GM21786 (cell line): ENCODE results near the gene C12orf50.
A peak's percentile ranks its signal among the peaks of the same experiment; 100 is the strongest.
"Not testable (repeated sequence)": the region's sequence is repeated elsewhere in the genome, so short reads cannot be mapped to it uniquely, and the experiment has no call there.

Experiments
- ATAC-seq: cut with Tn5 transposase; IDR thresholded peaks from one replicate; pipeline ENCODE4 v1.9.1; 2021; ENCODE audit not compliant: unreplicated experiment

The C12orf50 gene

DNA sequence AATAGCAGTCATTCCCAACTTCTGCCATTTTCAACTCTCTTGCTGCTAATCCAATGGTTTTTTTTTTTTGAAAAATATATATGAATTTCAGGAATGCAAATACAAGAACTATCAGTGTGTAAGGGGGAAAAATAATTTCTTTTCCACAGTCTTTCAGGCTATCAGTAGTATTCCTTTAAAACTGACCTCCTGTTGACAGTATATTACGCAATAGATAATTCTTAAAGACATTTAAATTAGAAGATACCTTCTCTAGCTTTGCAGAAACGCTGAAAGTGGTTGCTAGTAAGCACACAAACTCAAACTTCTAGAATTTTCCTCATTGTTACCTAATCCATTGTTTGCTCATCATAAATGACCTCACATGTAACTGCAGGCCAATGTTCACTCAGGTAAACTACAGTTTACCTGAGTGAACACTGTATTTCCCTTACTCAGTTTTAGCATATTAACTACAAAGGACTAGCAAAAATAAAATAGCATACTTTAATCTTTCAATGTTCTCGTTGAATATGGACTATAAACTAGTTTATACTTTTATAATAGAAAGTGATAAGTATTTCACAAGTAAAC lies at the start of gene C12orf50:
TSS of gene C12orf50 (minus strand) at position 309 of the 573 bp plus-strand sequence. CDS start 2,439 bp downstream, outside the sequence.
- ATAC-seq, result no peak

- no peak for ATAC-seq
These were observed 38.1 kb upstream of the C12orf50 start for GRCh38 chr12:88067301-88067700.

- peak; percentile 90 for ATAC-seq
These were observed 34.2 kb upstream of the C12orf50 start for GRCh38 chr12:88063375-88063774.

DNA sequence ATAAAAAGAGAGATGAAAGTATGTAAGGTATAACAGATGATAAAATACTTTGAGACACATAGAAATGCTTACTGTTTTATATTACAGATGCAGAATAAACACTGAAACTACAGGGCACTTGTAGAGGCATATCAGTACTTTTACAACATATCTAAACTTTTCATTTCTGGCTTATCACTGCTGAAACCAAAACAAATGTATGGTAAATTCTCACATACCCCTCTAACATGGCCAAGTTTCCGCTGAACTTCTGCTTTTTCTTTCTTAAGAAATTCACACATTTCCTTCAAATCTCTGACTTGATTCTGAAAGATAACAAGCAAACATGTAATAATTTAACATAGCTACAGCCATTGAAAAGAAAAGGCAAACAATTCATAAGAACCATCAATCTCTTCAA lies 33.3 kb upstream of the C12orf50 start:
- peak; percentile 71 for ATAC-seq

- ATAC-seq, result no peak
These were observed 29.5 kb upstream of the C12orf50 start for GRCh38 chr12:88058719-88059077.

GRCh38 chr12:88057994-88058718 lies 29.0 kb upstream of the C12orf50 start:
- no peak for ATAC-seq

DNA sequence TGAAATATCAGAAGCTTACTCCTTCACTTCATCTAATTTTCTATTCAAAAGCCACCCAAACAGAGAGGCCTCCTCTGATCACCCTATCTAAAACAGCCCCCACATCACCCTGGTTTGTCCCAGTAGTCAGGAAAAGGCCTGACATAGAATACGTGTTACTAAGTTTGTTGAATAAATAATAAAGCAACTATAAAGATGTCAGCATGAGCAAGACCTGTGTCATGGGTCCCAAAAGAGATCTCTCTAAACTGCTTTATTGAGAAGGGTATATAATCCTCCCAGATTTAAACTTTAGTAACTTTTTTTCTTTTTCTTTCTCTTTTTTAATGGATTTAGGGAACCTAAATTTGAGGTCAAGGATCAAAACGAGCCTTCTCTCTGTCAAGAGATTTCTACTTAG lies 27.4 kb upstream of the C12orf50 start:
- no peak for ATAC-seq

DNA sequence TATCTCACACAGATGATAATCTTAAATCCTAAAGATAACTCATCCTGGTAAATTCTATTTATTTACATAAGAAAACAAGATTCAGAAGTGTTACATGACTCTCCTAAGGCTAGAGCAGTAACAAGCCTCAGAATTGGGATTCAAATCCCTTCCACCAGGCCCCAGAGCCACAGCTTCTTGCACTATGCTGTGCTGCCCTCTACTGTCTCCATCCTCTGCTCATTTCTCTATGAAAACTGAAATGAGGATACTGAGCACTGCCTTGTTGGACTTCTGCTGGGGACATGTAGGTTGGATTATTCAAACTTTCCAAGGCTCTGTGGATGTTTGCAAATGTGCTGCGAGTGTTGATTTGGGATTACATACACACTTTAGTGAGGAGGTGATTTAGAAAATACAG lies 23.5 kb upstream of the C12orf50 start:
- peak; percentile 72 for ATAC-seq

GRCh38 chr12:88044035-88044434 lies 14.8 kb upstream of the C12orf50 start:
- ATAC-seq, result no peak

DNA sequence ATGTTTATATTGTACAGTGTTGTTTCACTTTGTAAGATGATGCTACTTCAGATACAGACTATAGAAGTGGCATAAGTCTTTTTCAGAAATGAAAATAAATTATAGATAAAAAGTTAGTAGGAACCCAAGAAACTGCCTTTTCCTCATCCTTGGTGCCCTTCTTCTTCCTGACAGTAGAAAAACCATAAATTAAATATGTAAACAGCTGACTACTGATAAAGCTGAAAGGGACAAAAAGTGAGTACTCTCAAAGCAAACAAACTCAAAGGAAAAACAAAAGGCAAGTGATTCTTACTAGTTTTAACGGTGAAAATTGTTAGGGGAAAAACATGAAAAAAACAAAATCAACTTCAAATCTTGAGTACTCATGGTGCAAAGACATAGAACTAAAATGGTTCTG lies 8.6 kb upstream of the C12orf50 start:
- ATAC-seq, result no peak

GRCh38 chr12:88036353-88036965 lies 7.3 kb upstream of the C12orf50 start:
- ATAC-seq, result no peak

DNA sequence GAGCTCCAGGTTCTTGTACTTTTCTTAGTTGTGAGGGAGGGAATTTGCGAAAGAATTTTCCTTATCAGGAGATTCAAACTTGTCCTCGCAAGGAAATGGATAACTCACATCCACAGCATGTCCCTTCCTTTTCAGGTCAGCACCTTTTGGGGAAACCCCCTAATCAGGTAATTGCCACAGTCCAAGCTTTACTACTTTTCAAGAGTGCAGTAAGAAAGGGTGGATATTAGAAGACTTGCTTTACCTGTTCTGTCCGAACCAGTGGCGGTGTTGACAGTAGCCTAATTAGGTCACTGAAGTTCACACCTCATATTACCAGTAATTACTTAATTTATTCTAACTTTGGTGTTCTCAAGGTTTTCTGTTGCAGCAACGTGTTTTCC lies 6.7 kb upstream of the C12orf50 start:
- ATAC-seq, result peak; percentile 17

- ATAC-seq, result peak; percentile 99
These were observed 6.2 kb upstream of the C12orf50 start for GRCh38 chr12:88035271-88035906.

DNA sequence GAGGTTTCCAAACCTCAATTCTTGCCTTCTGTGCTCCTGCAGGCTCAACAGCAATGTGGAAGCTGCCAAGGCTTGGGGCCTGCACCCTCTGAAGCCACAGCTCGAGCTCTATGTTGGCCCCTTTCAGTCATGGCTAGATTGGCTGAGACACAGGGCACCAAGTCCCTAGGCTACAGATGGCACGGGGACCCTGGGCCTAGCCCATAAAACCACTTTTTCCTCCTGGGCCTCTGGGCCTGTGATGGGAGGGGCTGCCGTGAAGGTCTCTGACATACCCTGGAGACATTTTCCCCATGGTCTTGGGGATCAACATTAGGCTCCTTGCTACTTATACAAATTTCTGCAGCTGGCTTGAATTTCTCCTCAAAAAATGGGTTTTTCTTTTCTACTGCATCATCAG lies 2.0 kb upstream of the C12orf50 start:
- not testable (repeated sequence) for ATAC-seq

DNA sequence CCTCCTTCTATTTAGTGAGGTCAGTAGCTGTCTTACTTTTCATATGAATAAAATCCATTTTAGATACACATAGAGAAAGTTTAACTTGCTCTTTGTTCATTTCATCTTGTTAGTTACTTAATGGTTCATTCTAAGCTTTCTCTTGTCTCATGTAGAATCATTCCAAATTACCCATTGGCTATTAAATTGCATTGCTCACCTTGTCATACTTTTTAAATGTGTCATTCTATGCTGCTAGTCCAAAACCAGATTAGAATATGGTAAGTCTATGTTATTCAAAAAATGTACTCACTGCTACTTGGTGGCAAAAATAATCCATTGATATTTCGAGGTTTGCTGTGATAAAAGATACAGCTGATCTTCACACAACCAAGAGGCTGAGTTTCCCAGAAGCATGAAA lies 3.0 kb downstream of the C12orf50 start:
- ATAC-seq, result no peak

DNA sequence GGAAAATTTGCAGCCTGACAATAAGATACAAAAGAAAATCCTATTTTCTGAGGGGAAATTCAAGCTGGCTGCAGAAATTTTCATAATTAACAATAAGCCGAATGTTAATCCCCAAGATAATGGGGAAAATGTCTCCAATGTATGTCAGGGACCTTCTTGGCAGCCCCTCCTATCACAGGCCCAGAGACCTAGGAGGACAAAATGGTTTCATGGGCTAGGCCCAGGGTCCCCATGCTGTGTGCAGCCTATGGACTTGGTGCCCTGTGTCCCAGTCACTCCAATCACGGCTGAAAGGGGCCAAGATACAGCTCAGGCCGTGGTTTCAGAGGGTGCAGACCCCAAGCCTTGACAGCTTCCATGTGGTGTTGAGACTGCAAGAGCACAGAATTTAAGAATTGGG lies 11.2 kb downstream of the C12orf50 start:
- ATAC-seq, result no peak

- ATAC-seq, result no peak
These were observed 13.4 kb downstream of the C12orf50 start for GRCh38 chr12:88015825-88016224.

DNA sequence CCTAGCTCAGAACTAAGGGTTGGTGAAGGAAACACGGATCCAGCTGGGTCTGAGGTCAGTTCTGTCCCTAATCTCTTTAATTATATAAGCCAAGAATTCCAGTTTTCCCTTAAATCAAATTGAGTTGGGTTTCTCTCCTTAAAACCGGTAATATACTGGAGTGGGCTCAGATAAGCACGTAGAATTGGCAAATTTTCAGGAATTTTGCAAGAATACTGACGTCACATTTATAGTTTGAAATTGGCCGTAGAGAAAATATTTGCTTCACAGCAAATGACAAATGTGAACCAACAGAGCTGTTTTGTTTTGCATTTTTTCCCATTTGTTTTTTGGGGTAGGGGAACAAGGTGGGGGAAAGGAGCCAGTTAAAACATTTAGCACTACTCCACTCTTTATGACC lies 17.4 kb downstream of the C12orf50 start:
- no peak for ATAC-seq

GRCh38 chr12:88006351-88006750 lies 22.9 kb downstream of the C12orf50 start:
- ATAC-seq, result no peak

DNA sequence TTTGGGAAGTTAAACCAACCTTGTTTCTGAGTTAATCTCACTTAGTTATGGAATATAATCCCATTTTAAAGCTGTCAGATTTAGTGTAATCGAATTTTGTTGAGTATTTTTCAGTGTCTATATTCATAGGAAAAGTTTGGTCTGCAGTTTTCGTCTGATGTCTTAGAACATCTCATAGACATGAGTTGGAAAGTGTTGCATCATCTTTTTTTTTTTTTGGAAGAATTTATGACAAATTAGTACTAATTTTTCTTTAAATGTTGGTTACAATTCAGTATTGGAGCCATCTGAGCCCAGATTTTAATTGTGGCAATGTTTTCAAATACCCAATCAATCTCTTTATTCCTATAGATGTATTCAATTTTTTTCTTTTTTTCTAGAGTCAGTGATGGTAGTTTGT lies 27.9 kb downstream of the C12orf50 start:
- no peak for ATAC-seq

DNA sequence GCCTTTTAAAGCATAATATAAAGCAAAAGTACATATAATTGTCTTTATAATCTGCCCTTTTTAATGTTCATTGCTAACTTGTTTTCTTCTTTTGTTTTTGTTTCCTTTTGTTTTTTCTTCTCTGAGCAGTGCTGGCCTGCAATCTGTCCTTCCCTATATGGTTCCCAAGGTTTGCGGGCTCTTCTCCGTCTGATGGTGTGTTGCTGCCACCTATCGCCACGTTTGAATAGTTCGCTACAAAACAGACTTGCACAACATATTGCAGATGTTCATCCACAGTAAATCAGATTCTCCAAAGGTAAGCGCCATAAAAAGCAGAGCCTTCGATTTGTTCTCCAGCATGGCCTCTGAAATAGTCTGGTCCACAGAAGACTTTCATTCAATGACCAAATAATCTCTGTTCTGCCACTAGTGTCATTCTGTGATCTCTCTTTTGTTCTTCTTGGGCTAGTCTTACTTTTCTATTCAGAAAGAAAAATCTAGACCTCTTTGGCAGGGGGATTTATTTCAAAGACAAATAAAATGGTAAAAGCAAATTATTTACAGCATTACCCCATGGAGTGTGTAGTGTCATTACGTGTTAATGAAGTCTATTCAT lies 33.5 kb downstream of the C12orf50 start:
- ATAC-seq, result peak; percentile 93

DNA sequence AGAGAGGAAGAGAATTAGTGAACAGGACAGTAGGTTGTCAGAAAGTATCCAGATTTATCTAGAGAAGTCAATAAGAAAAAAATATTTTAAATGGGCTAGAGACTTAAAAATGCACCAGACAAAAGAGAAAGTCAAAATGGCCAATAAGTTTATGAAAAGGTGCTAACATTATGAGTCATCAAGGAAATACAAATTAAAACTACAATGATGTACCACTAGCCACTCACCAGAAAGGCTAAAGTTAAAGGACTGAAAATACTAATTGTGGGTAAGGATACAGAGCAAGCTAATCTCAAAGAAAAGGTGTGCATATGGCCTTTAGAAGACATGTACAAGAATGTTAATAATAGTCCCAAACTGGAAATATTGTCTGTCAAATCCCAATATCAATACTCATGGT lies 37.7 kb downstream of the C12orf50 start:
- no peak for ATAC-seq
